ENCODE measurements around the gene CCDC30. TPM values are rescaled to one million over a fixed set of nuclear protein-coding genes. Genes with fewer than 3 reads are reported as not detected.
A peak's percentile ranks its signal among the peaks of the same experiment; 100 is the strongest.
"Not testable (repeated sequence)": the region's sequence is repeated elsewhere in the genome, so short reads cannot be mapped to it uniquely, and the experiment has no call there.

The CCDC30 gene
- total RNA-seq, 1 donor from 2014 or later = 7.5 TPM

DNA sequence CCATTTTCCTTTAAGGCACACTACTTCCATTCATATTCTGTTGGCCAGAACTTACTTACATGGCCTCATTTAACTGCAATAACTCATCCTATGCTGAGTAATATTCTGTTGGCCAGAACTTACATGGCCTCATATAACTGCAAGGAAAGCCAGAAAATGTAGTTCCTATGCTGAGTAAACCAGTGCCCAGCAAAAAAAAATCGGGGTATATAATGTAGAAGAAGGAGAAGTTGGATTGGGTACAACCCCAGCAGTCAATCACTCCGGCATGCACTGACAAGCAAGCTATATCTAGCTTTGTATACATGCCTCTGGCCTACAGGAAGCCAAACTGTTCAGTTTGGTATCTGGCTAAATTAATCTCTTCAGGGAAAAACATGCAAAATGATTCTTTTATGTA is 155.8 kb downstream of the CCDC30 start:
- H3K27ac Mint-ChIP-seq = peak overlapping the region; percentile 51
- TF ChIP-seq, protein P1, sequence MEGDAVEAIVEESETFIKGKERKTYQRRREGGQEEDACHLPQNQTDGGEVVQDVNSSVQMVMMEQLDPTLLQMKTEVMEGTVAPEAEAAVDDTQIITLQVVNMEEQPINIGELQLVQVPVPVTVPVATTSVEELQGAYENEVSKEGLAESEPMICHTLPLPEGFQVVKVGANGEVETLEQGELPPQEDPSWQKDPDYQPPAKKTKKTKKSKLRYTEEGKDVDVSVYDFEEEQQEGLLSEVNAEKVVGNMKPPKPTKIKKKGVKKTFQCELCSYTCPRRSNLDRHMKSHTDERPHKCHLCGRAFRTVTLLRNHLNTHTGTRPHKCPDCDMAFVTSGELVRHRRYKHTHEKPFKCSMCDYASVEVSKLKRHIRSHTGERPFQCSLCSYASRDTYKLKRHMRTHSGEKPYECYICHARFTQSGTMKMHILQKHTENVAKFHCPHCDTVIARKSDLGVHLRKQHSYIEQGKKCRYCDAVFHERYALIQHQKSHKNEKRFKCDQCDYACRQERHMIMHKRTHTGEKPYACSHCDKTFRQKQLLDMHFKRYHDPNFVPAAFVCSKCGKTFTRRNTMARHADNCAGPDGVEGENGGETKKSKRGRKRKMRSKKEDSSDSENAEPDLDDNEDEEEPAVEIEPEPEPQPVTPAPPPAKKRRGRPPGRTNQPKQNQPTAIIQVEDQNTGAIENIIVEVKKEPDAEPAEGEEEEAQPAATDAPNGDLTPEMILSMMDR (IDR thresholded peaks at IDR 0.05; ENCODE audit: unreplicated experiment) = no peak
- no peak overlapping the region for H3K4me3 Mint-ChIP-seq
- H3K36me3 Mint-ChIP-seq = no peaks in the 10 kb centered on the region
- H3K27me3 Mint-ChIP-seq (ENCODE audit: low read depth) = peaks cover 10% of the 10 kb centered on the region
- peaks cover 21% of the 10 kb centered on the region for H3K4me1 Mint-ChIP-seq
- H3K9me3 Mint-ChIP-seq = peaks cover 4% of the 10 kb centered on the region
- no peak for DNase-seq (ENCODE audit: low spot score in 2 of 2, unreplicated experiment in 2 of 2)

DNA sequence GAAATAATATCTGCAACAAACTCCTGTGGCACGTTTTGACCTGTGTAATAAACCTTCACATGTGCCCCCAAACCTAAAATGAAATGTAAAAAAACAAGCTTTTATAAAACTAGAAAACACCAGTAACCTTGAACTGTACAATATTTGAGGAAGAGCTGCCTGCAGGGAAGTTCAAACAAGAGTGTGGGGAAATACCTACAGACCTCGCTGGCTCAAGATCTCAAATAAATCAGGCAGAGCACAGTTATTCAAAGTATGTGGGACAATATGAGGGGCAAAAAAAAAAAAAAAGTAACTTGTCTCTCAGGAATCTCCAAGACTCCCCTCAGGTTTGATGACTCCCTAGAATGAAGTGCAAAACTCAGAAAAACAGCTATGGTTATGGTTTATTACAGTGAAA is 157.2 kb downstream of the CCDC30 start:
- Mint-ChIP-seq H3K27me3 (ENCODE audit: low read depth) (peaks cover 21% of the 10 kb centered on the region), H3K9me3 (peaks cover 15% of the 10 kb centered on the region), H3K27ac (peak overlapping the region; percentile 80), H3K36me3 (peaks cover 2% of the 10 kb centered on the region), H3K4me1 (peaks cover 21% of the 10 kb centered on the region), H3K4me3 (no peak overlapping the region)
- no peak for DNase-seq (ENCODE audit: low spot score in 2 of 2, unreplicated experiment in 2 of 2)
- TF ChIP-seq, protein P1 (IDR thresholded peaks at IDR 0.05; ENCODE audit: unreplicated experiment) = no peak

DNA sequence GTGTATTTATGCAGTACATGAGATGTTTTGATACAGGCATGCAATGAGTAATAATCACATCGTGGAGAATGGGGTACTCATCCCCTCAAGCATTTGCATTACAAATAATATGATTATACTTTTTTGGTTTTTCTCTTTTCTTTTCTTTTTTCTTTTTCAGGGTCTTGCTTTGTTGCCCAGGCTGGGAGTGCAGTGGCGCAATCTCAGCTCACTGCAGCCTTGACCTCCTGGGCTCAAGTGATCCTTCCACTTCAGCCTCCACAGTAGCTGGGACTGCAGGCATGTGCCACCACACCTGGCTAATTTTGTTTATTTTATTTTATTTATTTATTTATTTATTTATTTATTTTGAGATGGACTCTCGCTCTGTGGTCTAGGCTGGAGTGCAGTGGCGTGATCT is 158.1 kb downstream of the CCDC30 start:
- peaks cover 21% of the 10 kb centered on the region for H3K9me3 Mint-ChIP-seq
- not testable (repeated sequence) for H3K4me3 Mint-ChIP-seq; H3K36me3 Mint-ChIP-seq; H3K27ac Mint-ChIP-seq; DNase-seq (ENCODE audit: low spot score in 2 of 2, unreplicated experiment in 2 of 2)
- peaks cover 26% of the 10 kb centered on the region for H3K27me3 Mint-ChIP-seq (ENCODE audit: low read depth)
- H3K4me1 Mint-ChIP-seq = peaks cover 21% of the 10 kb centered on the region

DNA sequence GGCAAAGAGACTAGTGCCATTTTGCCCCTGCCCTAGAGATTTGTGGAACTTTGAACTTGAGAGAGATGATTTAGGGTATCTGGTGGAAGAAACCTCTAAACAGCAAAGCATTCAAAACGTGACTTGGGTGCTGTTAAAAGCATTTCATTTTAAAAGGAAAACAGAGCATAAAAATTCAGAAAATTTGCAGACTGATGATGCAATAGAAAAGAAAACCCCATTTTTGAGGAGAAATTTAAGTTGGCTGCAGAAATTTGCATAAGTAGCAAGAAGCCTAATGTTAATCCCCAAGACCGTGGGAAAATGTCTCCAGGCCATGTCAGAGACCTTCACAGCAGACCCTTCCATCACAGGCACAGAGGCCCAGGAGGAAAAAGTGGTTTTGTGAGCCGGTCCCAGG is 164.1 kb downstream of the CCDC30 start:
- not testable (repeated sequence) for DNase-seq (ENCODE audit: low spot score in 2 of 2, unreplicated experiment in 2 of 2); H3K4me1 Mint-ChIP-seq; H3K36me3 Mint-ChIP-seq; H3K27ac Mint-ChIP-seq; H3K4me3 Mint-ChIP-seq
- Mint-ChIP-seq H3K9me3 (peaks cover 27% of the 10 kb centered on the region), H3K27me3 (ENCODE audit: low read depth) (peaks cover 31% of the 10 kb centered on the region)

DNA sequence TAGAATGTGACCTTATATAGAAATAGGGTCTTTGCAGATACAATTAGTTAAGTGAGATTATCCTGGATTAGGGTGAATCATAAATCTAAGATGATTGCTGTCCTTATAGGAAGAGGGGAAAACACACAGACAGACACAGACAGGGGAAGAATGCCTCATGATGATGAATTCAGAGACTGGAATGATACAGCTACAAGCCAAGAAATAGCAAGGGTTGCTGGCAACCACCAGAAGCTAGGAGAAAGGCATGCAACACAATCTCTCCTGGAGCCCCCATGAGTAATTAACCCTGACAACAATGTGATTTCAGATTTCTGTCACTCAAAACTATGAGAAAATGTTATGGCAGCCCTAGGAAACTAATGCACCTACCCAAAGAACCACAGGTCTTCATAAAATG is 176.0 kb downstream of the CCDC30 start:
- no peaks in the 10 kb centered on the region for H3K4me1 Mint-ChIP-seq
- no peak overlapping the region for H3K4me3 Mint-ChIP-seq
- peak overlapping the region; percentile 23 for H3K27ac Mint-ChIP-seq
- no peaks in the 10 kb centered on the region for H3K36me3 Mint-ChIP-seq
- no peaks in the 10 kb centered on the region for H3K9me3 Mint-ChIP-seq
- TF ChIP-seq, protein P1 (IDR thresholded peaks at IDR 0.05; ENCODE audit: unreplicated experiment) = no peak
- DNase-seq (ENCODE audit: low spot score in 2 of 2, unreplicated experiment in 2 of 2) = no peak
- peaks cover 2% of the 10 kb centered on the region for H3K27me3 Mint-ChIP-seq (ENCODE audit: low read depth)

DNA sequence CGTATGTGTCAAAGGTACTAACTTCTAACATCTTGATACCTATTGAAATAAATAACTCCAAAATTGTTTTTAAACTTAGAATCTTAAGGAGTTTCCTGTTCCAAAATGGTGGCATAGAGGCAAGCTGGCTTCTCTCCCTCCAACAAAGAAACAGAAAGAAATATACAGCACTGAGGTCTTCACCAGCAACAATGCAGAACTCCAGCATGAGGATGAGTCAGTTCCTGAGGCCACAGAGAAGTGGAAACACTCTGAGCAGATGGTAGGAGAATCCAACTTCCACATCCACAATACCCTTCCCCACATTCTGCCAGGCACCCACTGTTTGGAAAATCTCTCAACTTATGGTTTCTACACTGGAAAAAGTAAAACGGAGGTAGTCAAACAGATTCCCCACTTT is 183.0 kb downstream of the CCDC30 start:
- Mint-ChIP-seq H3K27ac (no peak overlapping the region), H3K36me3 (peaks cover 10% of the 10 kb centered on the region), H3K4me1 (no peaks in the 10 kb centered on the region), H3K4me3 (no peak overlapping the region), H3K9me3 (peaks cover 12% of the 10 kb centered on the region), H3K27me3 (ENCODE audit: low read depth) (peaks cover 25% of the 10 kb centered on the region)
- TF ChIP-seq, protein P1 (IDR thresholded peaks at IDR 0.05; ENCODE audit: unreplicated experiment) = no peak
- no peak for DNase-seq (ENCODE audit: low spot score in 2 of 2, unreplicated experiment in 2 of 2)

DNA sequence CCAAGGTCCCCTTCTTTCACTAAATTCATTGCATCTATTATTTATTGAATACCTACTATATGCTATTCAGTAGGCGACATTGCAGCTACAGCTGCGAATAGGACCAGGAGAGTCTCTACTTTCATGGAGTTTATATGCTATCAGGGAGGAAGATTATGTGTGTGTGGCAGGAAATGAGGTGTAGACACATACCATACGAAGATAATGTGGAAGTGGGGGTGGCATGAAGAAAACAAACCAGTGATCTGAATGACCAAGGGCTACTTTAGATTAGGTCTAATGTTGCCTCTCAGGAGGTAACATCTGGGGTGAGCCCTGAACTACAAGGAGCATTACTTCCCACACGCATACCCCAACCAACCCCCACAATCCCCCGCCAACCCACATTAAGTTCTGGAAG is 194.1 kb downstream of the CCDC30 start:
- TF ChIP-seq, protein P1 (IDR thresholded peaks at IDR 0.05; ENCODE audit: unreplicated experiment) = no peak
- Mint-ChIP-seq H3K4me3 (peak overlapping the region; percentile 100), H3K27me3 (ENCODE audit: low read depth) (peaks cover 13% of the 10 kb centered on the region), H3K9me3 (no peaks in the 10 kb centered on the region), H3K4me1 (peaks cover 25% of the 10 kb centered on the region), H3K27ac (peak overlapping the region; percentile 75), H3K36me3 (peaks cover 6% of the 10 kb centered on the region)
- no peak for DNase-seq (ENCODE audit: low spot score in 2 of 2, unreplicated experiment in 2 of 2)

All from mesothelial cell of epicardium (in vitro differentiated cells).